Naive thymus-derived CD4-positive, alpha-beta T cell (primary cell): ENCODE measurements around the gene NPTXR. TPM values are rescaled to one million over a fixed set of nuclear protein-coding genes. Genes with fewer than 3 reads are reported as not detected.

Source experiments
- ATAC-seq: fragments of 150-1000 bp; cut with Tn5 transposase; 2 replicates; pipeline ENCODE4 v1.10.0; 2021; ENCODE audit warnings: mild to moderate bottlenecking, moderate library complexity
- CTCF ChIA-PET: fragments of 350-600 bp; sonication (Branson Sonifier 250); formaldehyde crosslinking; loops from one replicate; lab custom pipeline; 2021; ENCODE audit warnings: antibody characterized with exemption; lab: Charles Lee
- POLR2A ChIA-PET: fragments of 350-600 bp; sonication (Branson Sonifier 250); formaldehyde crosslinking; loops from one replicate; lab custom pipeline; 2021; ENCODE audit warnings: antibody characterized with exemption, inconsistent platforms; lab: Charles Lee
- DNase-seq, 9 donors: peaks; one replicate each; pipeline versions ENCODE4 v3.0.0 to v3.0.0-alpha.2; 2020 to 2022; ENCODE audit warnings: mixed read lengths in 1 of 9
- H3K27ac ChIP-seq: one replicate; pipeline ENCODE4 v1.7.0; 2013; ENCODE audit warnings: mild to moderate bottlenecking, low read depth, low read length, moderate library complexity
- H3K27me3 ChIP-seq, 2 donors: one replicate each; pipeline ENCODE4 v1.7.0; 2013; ENCODE audit warnings: low read length in 2 of 2, mild to moderate bottlenecking in 2 of 2, moderate library complexity in 2 of 2; ENCODE audit not compliant: control insufficient read depth in 2 of 2, insufficient read depth in 2 of 2
- H3K36me3 ChIP-seq, 3 experiments: 1 replicate in 2 of 3; 2 replicates in 1 of 3; pipeline ENCODE4 v1.7.0; 2013; ENCODE audit warnings: low read length in 3 of 3, mild to moderate bottlenecking in 3 of 3, moderate library complexity in 1 of 3; ENCODE audit not compliant: insufficient read depth in 3 of 3, control insufficient read depth in 2 of 3
- H3K4me1 ChIP-seq, 2 donors: one replicate each; pipeline ENCODE4 v1.7.0; 2013; ENCODE audit warnings: low read length in 2 of 2, mild to moderate bottlenecking in 2 of 2, moderate library complexity in 1 of 2; ENCODE audit not compliant: control insufficient read depth in 2 of 2, insufficient read depth in 2 of 2
- H3K4me3 ChIP-seq: 2 replicates; pipeline ENCODE4 v1.7.0; 2013; ENCODE audit warnings: mild to moderate bottlenecking, low read length
- H3K9me3 ChIP-seq, 3 experiments: 1 replicate in 2 of 3; 2 replicates in 1 of 3; pipeline ENCODE4 v1.7.0; 2013; ENCODE audit warnings: low read length in 3 of 3; ENCODE audit not compliant: control insufficient read depth in 2 of 3
- H3K27ac Mint-ChIP-seq, 9 donors: one replicate each; pipeline ENCODE4 v1.8.0; 2020 to 2022; ENCODE audit warnings: mixed read lengths in 9 of 9, mild to moderate bottlenecking in 8 of 9, moderate library complexity in 5 of 9, inconsistent platforms in 2 of 9
- H3K27me3 Mint-ChIP-seq, 5 donors: one replicate each; pipeline ENCODE4 v1.8.0; 2021 to 2022; ENCODE audit warnings: mixed read lengths in 5 of 5, mild to moderate bottlenecking in 1 of 5
- H3K36me3 Mint-ChIP-seq, 5 donors: one replicate each; pipeline ENCODE4 v1.8.0; 2020 to 2022; ENCODE audit warnings: mixed read lengths in 5 of 5, mild to moderate bottlenecking in 3 of 5, inconsistent platforms in 1 of 5
- H3K4me1 Mint-ChIP-seq, 7 donors: one replicate each; pipeline ENCODE4 v1.8.0; 2020 to 2022; ENCODE audit warnings: mixed read lengths in 7 of 7, mild to moderate bottlenecking in 3 of 7, inconsistent platforms in 1 of 7
- H3K4me3 Mint-ChIP-seq, 10 donors: one replicate each; pipeline ENCODE4 v1.8.0; 2020 to 2022; ENCODE audit warnings: mild to moderate bottlenecking in 10 of 10, mixed read lengths in 10 of 10, moderate library complexity in 6 of 10, inconsistent platforms in 2 of 10
- H3K9me3 Mint-ChIP-seq, 11 donors: one replicate each; pipeline ENCODE4 v1.8.0; 2020 to 2022; ENCODE audit warnings: mixed read lengths in 11 of 11, mild to moderate bottlenecking in 4 of 11, inconsistent platforms in 1 of 11, moderate library complexity in 1 of 11
- intact Hi-C, 2 donors: fragments of 100-400 bp; cut with micrococcal nuclease; formaldehyde crosslinking; loops; one replicate each; pipeline ENCODE4 v1.15.1; 2023
- polyA plus RNA-seq, 2 donors: library from polyadenylated mRNA; unstranded; fragments of 300-500 nt; fragmentation: Illumina TruSeq; gene quantifications; one replicate each; pipeline ENCODE4 v1.2.3, GENCODE V29; 2021
- total RNA-seq, 6 experiments: library from RNA in 5 of 6; stranded (reverse) in 5 of 6; gene quantifications; 1 replicate in 5 of 6; 2 replicates in 1 of 6; pipeline ENCODE4 v1.2.3 and lab custom pipeline; 2021 to 2026

The NPTXR gene
- total and polyA plus RNA-seq, 7 experiments from 2014 or later, result 0.85 to 12.9 (median 4.4) TPM

DNA sequence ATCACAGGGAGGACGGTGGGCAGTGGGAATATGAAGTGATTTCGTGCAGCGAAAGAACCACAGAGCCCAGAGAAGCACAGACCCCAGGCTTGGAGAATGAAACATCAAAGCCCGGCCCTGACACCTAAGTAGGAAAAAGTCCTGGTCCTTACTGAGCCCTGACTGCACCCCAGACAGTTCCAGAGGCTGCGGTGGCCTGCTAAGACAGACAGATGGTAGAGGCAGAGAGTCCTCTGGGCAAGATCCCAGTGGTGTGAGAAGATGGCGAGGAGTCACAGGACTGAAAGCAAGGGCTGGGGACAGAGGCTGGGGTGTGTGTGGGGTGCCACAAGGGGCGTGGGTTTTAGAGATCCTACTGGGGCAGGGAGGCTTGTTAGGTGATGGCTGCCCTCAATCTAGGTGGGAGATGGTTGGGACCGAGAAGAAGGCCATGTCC is 24.5 kb upstream of the NPTXR start:
- DNase-seq (no peak), ATAC-seq (no peak)
- H3K9me3 Mint-ChIP-seq, result no peaks in the 10 kb centered on the region
- H3K27ac Mint-ChIP-seq, result peak overlapping the region in 3 of 9 donors; percentile 43 to 70 (median 58)
- intact Hi-C loops, result no loop called here
- Histone ChIP-seq H3K36me3 (peaks cover 0 to 47% (median 3%) of the 10 kb centered on the region in 3 experiments), H3K4me1 (peaks cover 22 to 26% of the 10 kb centered on the region in 2 donors), H3K27me3 (no peaks in the 10 kb centered on the region), H3K27ac (no peak overlapping the region), H3K4me3 (no peak overlapping the region), H3K9me3 (no peaks in the 10 kb centered on the region)
- H3K36me3 Mint-ChIP-seq, result peaks cover 0 to 3% (median 0%) of the 10 kb centered on the region in 5 donors
- ChIA-PET CTCF (interaction anchor here (0.6 to 4.5 kb wide), 5 partner anchors 10 to 165 kb away, joined by 3 to 94 read pairs (median 6); no protein-coding TSS in a partner anchor), POLR2A (no interaction called here)
- peaks cover 0 to 5% (median 0%) of the 10 kb centered on the region in 5 donors for H3K27me3 Mint-ChIP-seq
- H3K4me3 Mint-ChIP-seq, result peak overlapping the region in 2 of 10 donors; percentile 6 to 33
- H3K4me1 Mint-ChIP-seq, result peaks cover 29 to 45% (median 35%) of the 10 kb centered on the region in 7 donors

- Histone ChIP-seq H3K9me3 (no peaks in the 10 kb centered on the region), H3K27me3 (no peaks in the 10 kb centered on the region), H3K4me1 (peaks cover 20 to 26% of the 10 kb centered on the region in 2 donors), H3K36me3 (peaks cover 0 to 47% (median 3%) of the 10 kb centered on the region in 3 experiments), H3K4me3 (no peak overlapping the region), H3K27ac (no peak overlapping the region)
- no peak for ATAC-seq
- peaks cover 0 to 3% (median 0%) of the 10 kb centered on the region in 5 donors for H3K36me3 Mint-ChIP-seq
- peak overlapping the region in 1 of 10 donors; percentile 3 for H3K4me3 Mint-ChIP-seq
- H3K27ac Mint-ChIP-seq, result peak overlapping the region in 2 of 9 donors; percentile 43 to 58
- POLR2A ChIA-PET, result no interaction called here
- intact Hi-C loops, result no loop called here
- H3K9me3 Mint-ChIP-seq, result no peaks in the 10 kb centered on the region
- peaks cover 0 to 2% (median 0%) of the 10 kb centered on the region in 5 donors for H3K27me3 Mint-ChIP-seq
- CTCF ChIA-PET, result interaction anchor here (0.6 to 4.5 kb wide), 3 partner anchors 137 to 165 kb away, joined by 3 to 94 read pairs (median 10); no protein-coding TSS in a partner anchor
- H3K4me1 Mint-ChIP-seq, result peaks cover 26 to 45% (median 31%) of the 10 kb centered on the region in 7 donors
- peak in 1 of 9 donors; percentile 17 for DNase-seq
Observed at GRCh38 chr22:38867471-38868285, 23.9 kb upstream of the NPTXR start.

DNA sequence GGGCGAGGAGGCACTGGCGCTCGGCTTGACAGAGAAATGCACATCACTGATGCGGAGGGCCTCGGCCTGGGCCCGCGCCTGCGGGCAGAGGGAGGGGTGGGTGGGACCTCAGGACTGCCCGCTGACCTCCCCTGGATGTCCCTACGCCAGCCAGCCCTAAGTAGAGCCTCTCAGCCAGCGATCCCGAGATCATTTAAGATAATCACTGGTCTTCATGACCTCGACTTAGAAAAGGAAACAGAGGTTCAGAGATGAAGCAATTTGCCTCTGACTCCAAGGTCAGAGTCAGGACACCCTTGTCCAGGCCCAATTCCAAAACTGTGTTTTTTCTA is 23.3 kb upstream of the NPTXR start:
- CTCF ChIA-PET, result interaction anchor here (4.5 kb wide), 1 partner anchor 137 kb away, joined by 94 read pairs; no protein-coding TSS in a partner anchor
- ATAC-seq (no peak), DNase-seq (no peak)
- POLR2A ChIA-PET, result no interaction called here
- Mint-ChIP-seq H3K27ac (no peak overlapping the region), H3K4me1 (peaks cover 26 to 45% (median 29%) of the 10 kb centered on the region in 7 donors), H3K4me3 (no peak overlapping the region), H3K27me3 (no peaks in the 10 kb centered on the region), H3K36me3 (peaks cover 0 to 3% (median 0%) of the 10 kb centered on the region in 5 donors), H3K9me3 (no peaks in the 10 kb centered on the region)
- Histone ChIP-seq H3K27ac (no peak overlapping the region), H3K4me3 (no peak overlapping the region), H3K36me3 (peaks cover 0 to 47% (median 3%) of the 10 kb centered on the region in 3 experiments), H3K9me3 (no peaks in the 10 kb centered on the region), H3K27me3 (no peaks in the 10 kb centered on the region), H3K4me1 (peaks cover 20 to 26% of the 10 kb centered on the region in 2 donors)
- intact Hi-C loops, result no loop called here

GRCh38 chr22:38866399-38867123 is 22.7 kb upstream of the NPTXR start:
- Mint-ChIP-seq H3K27ac (no peak overlapping the region), H3K36me3 (peaks cover 0 to 3% (median 0%) of the 10 kb centered on the region in 5 donors), H3K4me3 (no peak overlapping the region), H3K4me1 (peaks cover 26 to 45% (median 29%) of the 10 kb centered on the region in 7 donors), H3K27me3 (no peaks in the 10 kb centered on the region), H3K9me3 (no peaks in the 10 kb centered on the region)
- intact Hi-C loops, result no loop called here
- H3K4me3 ChIP-seq, result no peak overlapping the region
- no peak for DNase-seq
- no peak overlapping the region for H3K27ac ChIP-seq
- ChIA-PET POLR2A (no interaction called here), CTCF (no interaction called here)
- ATAC-seq, result no peak
- no peaks in the 10 kb centered on the region for H3K9me3 ChIP-seq
- H3K27me3 ChIP-seq, result no peaks in the 10 kb centered on the region
- H3K4me1 ChIP-seq, result peaks cover 20 to 26% of the 10 kb centered on the region in 2 donors
- H3K36me3 ChIP-seq, result peaks cover 0 to 47% (median 3%) of the 10 kb centered on the region in 3 experiments

DNA sequence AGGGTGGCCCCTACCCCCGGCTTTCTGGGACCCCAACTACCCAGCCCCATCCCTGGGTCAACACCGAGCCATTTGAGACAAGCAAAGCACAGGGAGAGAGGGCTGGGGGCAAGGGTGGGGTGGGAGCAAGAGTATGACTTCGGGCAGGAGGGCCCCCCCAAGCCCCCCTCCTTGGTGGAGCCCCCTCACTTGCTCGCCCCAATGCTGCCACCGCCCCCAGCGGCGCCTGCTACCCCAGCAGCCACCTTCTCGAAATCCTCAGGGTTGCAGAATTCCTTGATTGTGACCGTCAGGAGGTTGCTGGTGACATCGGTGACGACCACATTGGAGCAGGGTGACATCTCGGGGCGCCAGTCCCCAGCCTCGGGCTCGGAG is 22.2 kb upstream of the NPTXR start:
- ATAC-seq (no peak), DNase-seq (no peak)
- ChIA-PET POLR2A (no interaction called here), CTCF (no interaction called here)
- Histone ChIP-seq H3K9me3 (no peaks in the 10 kb centered on the region), H3K36me3 (peaks cover 0 to 47% (median 3%) of the 10 kb centered on the region in 3 experiments), H3K27ac (no peak overlapping the region), H3K27me3 (no peaks in the 10 kb centered on the region), H3K4me1 (peaks cover 15 to 24% of the 10 kb centered on the region in 2 donors), H3K4me3 (no peak overlapping the region)
- H3K4me1 Mint-ChIP-seq, result peaks cover 26 to 44% (median 28%) of the 10 kb centered on the region in 7 donors
- H3K27me3 Mint-ChIP-seq, result no peaks in the 10 kb centered on the region
- no peak overlapping the region for H3K27ac Mint-ChIP-seq
- H3K36me3 Mint-ChIP-seq, result peaks cover 0 to 3% (median 0%) of the 10 kb centered on the region in 5 donors
- intact Hi-C loops, result no loop called here
- H3K9me3 Mint-ChIP-seq, result no peaks in the 10 kb centered on the region
- no peak overlapping the region for H3K4me3 Mint-ChIP-seq

DNA sequence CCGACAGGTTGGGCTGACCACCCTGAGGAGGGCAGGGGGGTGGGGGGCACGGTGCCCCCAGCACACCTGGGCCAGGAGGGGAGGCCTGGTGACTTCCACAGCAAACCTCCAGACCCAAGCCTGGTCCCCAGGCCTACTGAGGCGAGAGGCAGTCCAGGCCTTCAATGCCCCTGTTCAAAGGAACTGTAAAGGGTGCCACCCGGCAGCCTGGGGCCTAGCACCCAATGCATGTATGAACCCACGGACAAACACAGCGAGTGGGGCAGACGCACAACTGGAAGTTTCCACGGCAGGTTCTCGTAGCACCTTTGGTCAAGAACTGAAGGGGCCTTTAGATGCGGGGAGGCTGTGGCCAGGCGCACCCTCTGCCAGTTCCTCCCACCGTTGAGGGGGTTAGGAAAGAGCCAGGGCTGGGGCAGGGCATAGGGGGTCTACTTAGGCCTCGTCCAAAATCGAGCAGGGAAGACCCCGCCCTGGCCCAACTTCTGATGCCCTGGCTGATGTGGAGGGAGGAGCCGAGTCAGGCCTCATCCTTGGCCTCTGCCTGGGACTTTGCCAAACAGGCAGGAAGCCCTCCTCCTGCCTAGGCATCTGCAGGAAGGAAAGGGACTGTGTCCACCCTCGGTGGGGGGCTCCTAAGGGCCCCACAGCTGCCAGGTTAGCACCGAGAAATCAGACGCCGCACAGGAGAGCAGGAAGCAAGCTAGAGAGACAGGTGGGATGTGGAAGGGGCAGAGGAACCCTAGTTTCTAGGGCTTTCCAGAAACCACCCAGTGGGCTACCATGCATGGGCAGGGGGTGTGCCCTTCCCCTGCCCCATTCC is 21.6 kb upstream of the NPTXR start:
- CTCF ChIA-PET, result no interaction called here
- Mint-ChIP-seq H3K27me3 (no peaks in the 10 kb centered on the region), H3K4me1 (peaks cover 20 to 38% (median 22%) of the 10 kb centered on the region in 7 donors), H3K27ac (no peak overlapping the region), H3K4me3 (no peak overlapping the region), H3K36me3 (peaks cover 0 to 3% (median 0%) of the 10 kb centered on the region in 5 donors), H3K9me3 (no peaks in the 10 kb centered on the region)
- intact Hi-C loops, result no loop called here
- Histone ChIP-seq H3K4me1 (peaks cover 9 to 18% of the 10 kb centered on the region in 2 donors), H3K36me3 (peaks cover 0 to 47% (median 3%) of the 10 kb centered on the region in 3 experiments), H3K9me3 (no peaks in the 10 kb centered on the region), H3K27me3 (no peaks in the 10 kb centered on the region), H3K27ac (no peak overlapping the region), H3K4me3 (no peak overlapping the region)
- ATAC-seq (no peak), DNase-seq (no peak)
- POLR2A ChIA-PET, result no interaction called here
